Right renal pelvis (tissue), 4 donors: Measurements from ENCODE around the gene OPRL1. TPM values are rescaled to one million over a fixed set of nuclear protein-coding genes. Genes with fewer than 3 reads are reported as not detected.

Source experiments
- DNase-seq, 4 donors: peaks; one replicate each; pipeline ENCODE4 v3.0.0-alpha.2; 2013; ENCODE audit warnings: low read depth in 4 of 4, low spot score in 3 of 4, missing footprints in 1 of 4
- polyA plus RNA-seq, 4 donors: library from polyadenylated mRNA; unstranded; fragments of 120-200 nt; gene quantifications; one replicate each; pipeline ENCODE4 v1.2.1, GENCODE V29; 2013; ENCODE audit not compliant: insufficient read length in 4 of 4

Gene OPRL1
- polyA plus RNA-seq, 4 donors = 0.80 to 1.3 (median 1.2) TPM

- no peak for DNase-seq
Measured at GRCh38 chr20:64041781-64042053, 38.2 kb upstream of the OPRL1 start.

DNA sequence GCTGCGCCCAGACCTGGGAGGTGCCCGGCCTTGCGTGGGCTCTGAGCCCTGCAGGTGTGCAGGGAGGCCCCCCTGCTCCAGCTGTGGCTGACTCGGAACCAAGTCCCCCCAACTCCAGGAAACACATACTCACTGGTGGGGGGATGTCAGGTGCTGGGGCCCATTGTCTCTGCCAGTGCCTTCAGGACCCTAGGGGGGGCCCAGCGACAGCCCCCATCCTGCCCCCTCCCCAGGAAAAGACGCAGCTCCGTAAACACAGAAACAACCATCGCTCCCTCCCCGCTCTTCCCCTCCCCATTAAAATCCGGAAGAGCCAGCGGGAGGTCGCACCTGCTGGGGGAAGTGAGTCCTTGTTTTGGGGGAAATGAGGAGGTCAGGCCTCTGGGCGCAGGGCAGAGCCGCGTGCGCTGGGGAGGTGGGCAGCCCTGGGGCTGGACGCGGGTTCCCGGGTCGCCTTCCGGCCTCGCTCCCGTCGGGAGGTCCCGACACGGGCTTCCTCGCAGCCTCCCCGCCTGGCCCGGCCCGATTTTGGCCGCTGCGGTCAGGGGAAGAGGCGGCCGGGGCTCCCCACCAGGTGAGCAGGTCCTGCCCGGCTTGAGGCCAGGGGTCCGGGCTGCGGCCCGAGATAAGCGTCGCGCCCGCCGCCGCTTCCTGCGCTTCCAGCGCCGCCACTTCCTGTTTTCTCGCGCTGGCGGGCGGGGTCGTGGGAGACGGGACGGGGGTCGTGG is 37.7 kb upstream of the OPRL1 start:
- no peak for DNase-seq

DNA sequence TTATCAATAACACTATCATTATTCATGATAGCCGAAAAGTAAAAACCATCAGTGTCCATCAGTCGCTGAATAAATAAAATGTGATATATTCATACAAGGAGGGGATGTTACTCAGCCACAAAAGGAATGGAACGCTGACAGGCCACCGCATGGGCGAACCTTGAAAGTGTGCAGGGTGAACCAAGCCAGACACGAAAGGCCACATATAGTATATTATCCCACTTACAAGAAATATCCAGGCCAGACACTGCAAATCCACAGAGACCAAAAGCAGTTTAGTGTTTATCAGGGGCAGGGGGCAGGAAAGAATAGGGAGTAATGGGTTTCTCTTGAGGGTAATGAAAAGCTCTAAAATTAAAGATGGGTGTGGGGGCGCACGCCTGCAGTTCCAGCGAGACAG is 36.1 kb upstream of the OPRL1 start:
- no peak for DNase-seq

GRCh38 chr20:64044484-64045247 is 35.2 kb upstream of the OPRL1 start:
- no peak for DNase-seq

DNA sequence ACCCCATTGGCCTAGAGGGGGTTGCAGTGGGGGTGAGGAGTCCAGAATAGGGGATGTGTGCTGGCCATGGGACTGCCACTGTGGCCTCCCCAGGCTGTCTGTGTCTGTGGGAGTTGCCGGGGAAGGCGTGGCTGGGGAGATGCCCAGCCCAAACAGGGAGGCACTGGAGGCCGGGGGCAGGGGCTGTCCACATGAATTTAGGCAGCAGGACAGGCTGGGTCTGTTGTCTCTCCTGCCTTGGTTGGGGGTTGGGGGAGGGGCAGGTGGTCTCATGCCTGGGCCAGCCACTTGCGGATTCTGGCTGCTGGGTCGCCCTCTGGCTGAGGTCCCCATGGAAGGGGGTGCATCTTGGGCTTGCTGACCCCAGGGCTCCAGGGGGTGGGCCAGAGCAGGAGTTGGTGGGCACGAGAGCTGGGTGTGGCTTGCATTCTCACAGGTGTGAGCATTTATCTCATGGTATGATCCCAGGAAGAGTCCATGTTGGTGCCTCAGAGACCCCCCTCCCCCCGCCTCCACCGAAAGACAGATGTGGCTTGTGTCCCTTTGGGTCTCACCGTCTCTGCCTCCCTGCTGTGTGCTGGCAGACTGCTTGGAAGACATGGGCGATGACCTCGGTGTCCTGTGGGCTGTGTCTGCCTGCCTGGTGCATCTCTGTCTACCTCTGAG is 34.4 kb upstream of the OPRL1 start:
- DNase-seq = no peak

GRCh38 chr20:64047046-64047389 is 32.9 kb upstream of the OPRL1 start:
- DNase-seq = no peak

DNA sequence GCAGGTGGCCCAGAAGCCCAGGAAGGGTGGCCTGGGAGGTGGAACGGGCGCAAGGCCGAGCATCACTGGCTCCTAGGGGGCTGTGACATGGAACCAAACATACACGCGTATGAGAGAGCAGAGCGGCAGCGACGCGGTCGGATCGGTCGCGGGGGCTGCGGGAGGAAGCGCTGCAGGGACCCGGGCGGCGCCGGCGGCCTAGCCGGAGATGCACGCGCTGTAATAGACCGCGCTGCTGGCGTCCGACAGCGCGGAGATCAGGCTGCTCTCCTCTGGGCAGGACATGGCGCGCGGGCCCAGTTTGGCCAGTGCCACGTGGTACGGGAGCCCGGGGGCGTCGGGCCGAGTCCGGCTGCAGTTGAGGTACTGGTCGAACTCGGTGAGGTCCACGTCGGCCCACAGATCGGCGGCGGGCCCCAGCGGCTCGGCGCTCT is 31.9 kb upstream of the OPRL1 start:
- no peak for DNase-seq

- DNase-seq = no peak
Measured at GRCh38 chr20:64048402-64049044, 31.4 kb upstream of the OPRL1 start.

DNA sequence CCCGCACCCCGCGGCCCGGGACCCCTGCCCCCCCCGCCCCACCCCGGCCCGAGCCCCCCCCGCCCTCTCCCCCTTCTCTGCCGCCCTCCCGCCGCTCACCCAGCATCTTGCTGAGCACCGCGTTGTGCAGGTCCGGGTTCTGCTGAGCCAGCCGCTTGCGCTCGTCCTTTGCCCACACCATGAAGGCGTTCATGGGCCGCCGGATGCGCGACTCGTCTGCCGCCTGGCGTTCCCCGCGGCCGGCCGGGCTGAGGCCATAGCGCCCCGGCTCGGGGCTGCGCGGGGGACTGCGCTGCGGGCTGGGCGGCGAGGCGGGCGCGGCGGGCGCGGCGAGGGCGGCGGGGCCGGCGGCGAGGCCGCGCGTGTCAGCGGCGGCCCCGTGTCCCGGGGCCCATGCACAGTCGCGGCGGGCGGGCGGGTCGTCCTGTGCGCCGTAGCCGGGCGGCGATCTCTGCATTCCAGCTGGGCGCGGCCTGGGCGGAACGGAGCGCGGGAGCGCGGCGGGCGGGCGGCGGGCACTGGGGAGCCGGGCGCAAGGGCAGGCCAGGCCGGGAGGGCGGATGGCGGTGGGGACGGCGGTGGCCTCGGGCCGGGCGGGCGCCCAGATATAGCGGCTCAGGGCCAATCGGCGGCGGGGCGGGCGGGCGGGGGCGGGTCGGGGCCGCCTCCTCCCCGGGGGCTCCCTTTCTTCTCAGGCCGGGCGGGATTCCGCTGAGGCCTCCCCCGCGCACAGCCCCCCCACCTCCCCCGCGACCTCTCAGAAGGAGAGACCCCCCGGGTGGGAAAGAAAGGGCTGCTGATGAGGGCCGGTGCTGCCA is 30.6 kb upstream of the OPRL1 start, which contains the start of gene SOX18:
SOX18 (minus strand) TSS at position 580 of the 818 bp plus-strand sequence; CDS start at position 457, 123 bp downstream.
- DNase-seq = no peak

GRCh38 chr20:64049878-64050260 is 30.0 kb upstream of the OPRL1 start:
- DNase-seq = no peak

- no peak for DNase-seq
Measured at GRCh38 chr20:64050261-64051032, 29.4 kb upstream of the OPRL1 start.

GRCh38 chr20:64051033-64051452 is 28.8 kb upstream of the OPRL1 start:
- DNase-seq = no peak

GRCh38 chr20:64051561-64052325 is 28.1 kb upstream of the OPRL1 start:
- DNase-seq = no peak

DNA sequence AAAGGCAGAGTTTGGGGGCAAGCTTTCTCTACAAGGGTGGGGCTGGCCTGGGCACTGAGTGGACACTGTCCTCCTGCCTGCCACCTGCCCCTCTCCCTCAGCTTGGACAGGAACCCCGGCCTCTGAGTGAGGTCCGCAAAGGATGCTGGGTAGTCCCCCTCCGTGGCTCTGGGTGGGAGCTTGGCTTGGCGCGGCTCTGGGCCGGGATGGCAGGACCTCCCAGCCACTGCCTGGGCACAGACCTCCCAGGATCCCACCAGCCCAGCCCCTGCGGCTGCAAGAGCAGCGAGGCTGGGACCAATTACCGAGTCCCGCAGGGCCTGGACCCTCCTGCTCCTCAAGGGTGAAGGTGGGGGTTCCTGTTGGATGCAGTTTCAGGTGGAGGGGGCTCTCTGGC is 27.6 kb upstream of the OPRL1 start:
- no peak for DNase-seq

DNA sequence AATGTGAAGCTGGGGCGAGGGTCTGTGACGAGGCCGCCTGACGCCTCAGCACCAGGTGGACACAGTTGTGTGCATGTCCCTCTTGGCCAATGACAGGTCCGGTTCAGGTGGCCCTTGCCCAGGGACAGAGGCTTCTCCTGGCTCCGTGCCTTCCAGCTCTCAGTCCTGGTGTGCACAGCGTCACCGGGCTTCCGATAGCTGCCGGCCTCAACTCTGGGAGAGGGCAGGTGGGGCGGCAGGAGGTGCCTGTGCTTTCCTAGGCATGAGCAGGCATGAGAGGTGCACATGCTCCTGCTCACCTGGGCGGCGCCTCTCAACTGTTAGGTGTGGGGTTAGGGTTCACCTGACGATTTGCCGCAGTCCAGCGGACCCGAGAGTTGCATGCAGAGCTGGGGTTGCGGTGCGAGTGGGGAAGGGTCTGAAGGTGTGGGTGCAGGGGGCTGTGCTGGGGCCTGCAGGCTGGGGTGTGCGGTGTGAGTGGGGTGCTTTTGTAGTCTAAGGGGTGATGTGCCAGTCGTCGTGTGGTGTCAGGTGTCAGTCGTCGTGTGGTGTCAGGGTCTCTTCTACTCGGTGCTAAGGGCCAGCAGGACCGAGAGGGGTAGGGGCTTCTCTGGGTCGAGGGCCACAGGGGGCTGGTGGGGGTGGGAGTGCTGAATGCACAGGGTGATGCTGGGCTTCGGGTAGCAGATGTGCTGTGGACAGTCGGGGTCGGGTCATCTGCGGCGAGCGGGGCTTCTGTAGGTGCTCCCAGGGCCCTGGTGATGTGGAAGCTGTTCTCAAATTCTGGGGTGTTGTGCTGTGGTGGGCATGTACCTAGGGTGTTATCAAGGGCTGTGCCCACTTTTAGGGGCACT is 26.7 kb upstream of the OPRL1 start:
- no peak for DNase-seq

GRCh38 chr20:64053841-64054661 is 25.8 kb upstream of the OPRL1 start:
- no peak for DNase-seq

DNA sequence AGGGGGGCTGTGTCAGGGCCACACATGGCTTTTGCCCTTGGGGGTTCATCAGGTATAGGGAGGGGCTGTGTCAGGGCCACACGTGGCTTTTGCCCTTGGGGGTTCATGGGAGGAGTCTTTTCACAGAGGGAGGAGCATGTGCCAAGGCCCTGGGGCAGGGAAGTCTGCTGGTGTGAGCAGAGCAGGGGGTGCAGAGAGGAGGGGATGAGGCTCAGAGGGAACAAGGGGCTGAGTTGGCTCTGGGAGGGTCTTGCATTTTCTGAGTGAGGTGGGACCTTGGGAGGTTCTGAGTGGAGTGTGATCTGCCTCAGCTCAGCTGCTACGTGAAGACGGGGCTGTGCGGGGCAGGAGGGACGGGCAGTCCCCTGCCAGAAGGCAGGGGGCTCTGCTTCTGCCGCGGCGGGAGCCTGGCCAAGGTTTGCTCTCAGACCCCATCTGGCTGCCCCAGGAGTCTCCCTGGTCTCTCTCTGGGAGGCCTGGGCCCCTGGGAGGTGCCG is 24.4 kb upstream of the OPRL1 start:
- DNase-seq = no peak
